ENCODE measurements around the gene MANSC4.

MANSC4 gene

GRCh38 chr12:27732281-27732680 lies 47.8 kb downstream of the MANSC4 start:
- H3K4me3 ChIP-seq (ENCODE audit: low read depth, low read length) = no peak overlapping the region
- TF ChIP-seq CTCF (IDR thresholded peaks at IDR 0.05; ENCODE audit: low read depth, low read length) = no peak

- TF ChIP-seq CTCF (IDR thresholded peaks at IDR 0.05; ENCODE audit: low read depth, low read length) = no peak
- no peak overlapping the region for H3K4me3 ChIP-seq (ENCODE audit: low read depth, low read length)
Observed at GRCh38 chr12:27730097-27730588, 49.9 kb downstream of the MANSC4 start.

- H3K4me3 ChIP-seq (ENCODE audit: low read depth, low read length) = no peak overlapping the region
- no peak for TF ChIP-seq CTCF (IDR thresholded peaks at IDR 0.05; ENCODE audit: low read depth, low read length)
Observed at GRCh38 chr12:27723212-27723611, 56.8 kb downstream of the MANSC4 start.
